SK-N-SH (cell line): Measurements from ENCODE around the gene MAN2A1. TPM values are rescaled to one million over a fixed set of nuclear protein-coding genes. Genes with fewer than 3 reads are reported as not detected.

ENCODE experiments used
- CTCF ChIA-PET: fragments of 300-600, 350-600 bp; formaldehyde crosslinking; extraction: SDS; loops from one replicate; lab custom pipeline; 2021; lab: Yijun Ruan, JAX
- POLR2A ChIA-PET: fragments of 350-600 bp; sonication (Branson Sonifier 250); formaldehyde crosslinking; extraction: SDS; loops from one replicate; lab custom pipeline; 2020; ENCODE audit warnings: antibody characterized with exemption, inconsistent platforms; lab: Yijun Ruan, JAX
- DNase-seq: peaks from one replicate; pipeline ENCODE4 v3.0.0; 2012
- H2AFZ ChIP-seq: fragments of 200-600 bp; sonication (generic); 2 replicates; pipeline ENCODE4 v1.8.1; 2016; ENCODE audit warnings: antibody characterized with exemption, mild to moderate bottlenecking, low read depth
- H3F3A ChIP-seq: fragments of 200-600 bp; sonication (generic); replicated peaks from 2 replicates; pipeline ENCODE3; 2016; ENCODE audit warnings: antibody characterized with exemption, mild to moderate bottlenecking; ENCODE audit not compliant: insufficient read depth
- H3K27ac ChIP-seq, 2 experiments: fragments of 200-500 bp in 1 of 2; fragments of 200-600 bp in 1 of 2; sonication (Bioruptor generic) in 1 of 2; sonication (generic), shearing (Covaris generic) in 1 of 2; 2 replicates each; pipeline versions ENCODE4 v1.5.1 to v1.6.1; 2014 to 2016; ENCODE audit warnings: low read depth in 2 of 2, inconsistent platforms in 1 of 2, low read length in 1 of 2, mild to moderate bottlenecking in 1 of 2, mixed read lengths in 1 of 2
- H3K27me3 ChIP-seq: fragments of 200-600 bp; sonication (generic), shearing (Covaris generic); 2 replicates; pipeline ENCODE4 v1.6.1; 2016; ENCODE audit warnings: mixed run types; ENCODE audit not compliant: insufficient read depth
- H3K36me3 ChIP-seq, 2 experiments: fragments of 200-500 bp in 1 of 2; fragments of 200-600 bp in 1 of 2; sonication (Bioruptor generic) in 1 of 2; sonication (generic) in 1 of 2; replicated peaks in 1 of 2; 2 replicates each; pipeline versions ENCODE3 to v1.5.1; 2014 to 2016; ENCODE audit warnings: low read length in 1 of 2, mild to moderate bottlenecking in 1 of 2; ENCODE audit not compliant: insufficient read depth in 2 of 2, control insufficient read depth in 1 of 2
- H3K4me1 ChIP-seq, 2 experiments: fragments of 200-500 bp in 1 of 2; fragments of 200-600 bp in 1 of 2; sonication (Bioruptor generic) in 1 of 2; sonication (generic), shearing (Covaris generic) in 1 of 2; 2 replicates each; pipeline versions ENCODE4 v1.5.1 to v1.6.1; 2014 to 2016; ENCODE audit warnings: low read depth in 1 of 2, low read length in 1 of 2, mixed run types in 1 of 2; ENCODE audit not compliant: insufficient read depth in 2 of 2, control insufficient read depth in 1 of 2
- H3K4me2 ChIP-seq: fragments of 200-600 bp; sonication (generic), shearing (Covaris generic); 2 replicates; pipeline ENCODE4 v1.6.1; 2017; ENCODE audit warnings: mixed run types
- H3K4me3 ChIP-seq, 2 experiments: fragments of 200-500 bp in 1 of 2; fragments of 200-600 bp in 1 of 2; sonication (Bioruptor generic) in 1 of 2; sonication (generic), shearing (Covaris generic) in 1 of 2; 2 replicates each; pipeline versions ENCODE4 v1.5.1 to v1.8.1; 2014 to 2016; ENCODE audit warnings: low read depth in 2 of 2, inconsistent platforms in 1 of 2, low read length in 1 of 2, mild to moderate bottlenecking in 1 of 2, mixed read lengths in 1 of 2, moderate library complexity in 1 of 2
- H3K79me2 ChIP-seq: fragments of 200-600 bp; sonication (generic); 2 replicates; pipeline ENCODE4 v1.8.1; 2017; ENCODE audit warnings: mild to moderate bottlenecking; ENCODE audit not compliant: insufficient read depth
- H3K9ac ChIP-seq: fragments of 200-600 bp; sonication (generic); 2 replicates; pipeline ENCODE4 v1.6.1; 2017; ENCODE audit warnings: mixed run types
- H3K9me2 ChIP-seq: fragments of 200-600 bp; sonication (generic); 2 replicates; pipeline ENCODE4 v1.6.1; 2017; ENCODE audit warnings: mixed run types
- H3K9me3 ChIP-seq: fragments of 200-600 bp; sonication (generic); 2 replicates; pipeline ENCODE4 v1.6.1; 2017; ENCODE audit warnings: mixed run types, mild to moderate bottlenecking, moderate library complexity
- H4K20me1 ChIP-seq: fragments of 200-600 bp; sonication (generic); 2 replicates; pipeline ENCODE4 v1.6.1; 2017; ENCODE audit warnings: mild to moderate bottlenecking, mixed run types; ENCODE audit not compliant: insufficient read depth
- CTCF ChIP-seq: fragments of 200-600 bp; sonication (generic); IDR thresholded peaks from 2 replicates; pipeline ENCODE4 v1.6.1; 2017; ENCODE audit warnings: antibody characterized with exemption, mild to moderate bottlenecking, moderate library complexity
- ELF1 ChIP-seq: IDR thresholded peaks from 2 replicates; pipeline ENCODE4 v1.4.0; 2012
- FOSL2 ChIP-seq: IDR thresholded peaks from 2 replicates; pipeline ENCODE4 v1.4.0; 2012; ENCODE audit warnings: low read depth, mild to moderate bottlenecking, moderate library complexity, borderline replicate concordance
- FOXJ3 ChIP-seq: sonication (generic); formaldehyde crosslinking; IDR thresholded peaks from 2 replicates; pipeline ENCODE4 v1.5.1; 2020; ENCODE audit warnings: mild to moderate bottlenecking, missing genetic modification reagents
- GABPA ChIP-seq: IDR thresholded peaks from 2 replicates; pipeline ENCODE4 v1.4.0; 2012; ENCODE audit warnings: low read depth, mild to moderate bottlenecking
- GATA2 ChIP-seq: sonication (generic); formaldehyde crosslinking; IDR thresholded peaks from 2 replicates; pipeline ENCODE4 v1.5.0; 2020; ENCODE audit warnings: mild to moderate bottlenecking, missing genetic modification reagents
- IRF3 ChIP-seq: fragments of 150-350 bp; IDR thresholded peaks from 2 replicates; pipeline ENCODE4 v1.6.1; 2016; ENCODE audit warnings: mild to moderate bottlenecking, low read depth, low read length
- JUND ChIP-seq: IDR thresholded peaks from 2 replicates; pipeline ENCODE4 v1.4.0; 2012
- MAX ChIP-seq: IDR thresholded peaks from 2 replicates; pipeline ENCODE4 v1.4.0; 2012; ENCODE audit warnings: low read depth
- MXI1 ChIP-seq: IDR thresholded peaks from 2 replicates; pipeline ENCODE4 v1.6.1; 2012; ENCODE audit warnings: mild to moderate bottlenecking, low read depth, low read length, improper control_type of control experiment
- NFIC ChIP-seq: IDR thresholded peaks from 2 replicates; pipeline ENCODE4 v1.4.0; 2012; ENCODE audit warnings: borderline replicate concordance
- PBX3 ChIP-seq: IDR thresholded peaks from 2 replicates; pipeline ENCODE4; 2012
- POLR2AphosphoS5 ChIP-seq: IDR thresholded peaks from 2 replicates; pipeline ENCODE4 v1.6.1; 2012; ENCODE audit warnings: low read depth, low read length
- RCOR1 ChIP-seq: fragments of 150-350 bp; IDR thresholded peaks from 2 replicates; pipeline ENCODE4 v1.6.1; 2017; ENCODE audit warnings: antibody characterized with exemption, low read length
- REST ChIP-seq: IDR thresholded peaks from 2 replicates; pipeline ENCODE4 v1.6.1; 2012; ENCODE audit warnings: mild to moderate bottlenecking, low read depth, low read length, moderate library complexity
- SMC3 ChIP-seq: IDR thresholded peaks from 2 replicates; pipeline ENCODE4 v1.6.1; 2012; ENCODE audit warnings: low read depth, low read length, improper control_type of control experiment
- USF1 ChIP-seq: IDR thresholded peaks from 2 replicates; pipeline ENCODE4 v1.4.0; 2012; ENCODE audit warnings: low read depth, borderline replicate concordance
- USF2 ChIP-seq: fragments of 150-350 bp; IDR thresholded peaks from 2 replicates; pipeline ENCODE4 v1.6.1; 2017; ENCODE audit warnings: antibody characterized with exemption, low read length, low read depth, borderline replicate concordance
- WGBS: methylation state at CpG from one replicate; pipeline ENCODE4 v1.1.6; 2017; ENCODE audit warnings: low lambda C conversion rate; 5-methylcytosine and 5-hydroxymethylcytosine counted together
- polyA plus RNA-seq, 3 experiments: library from polyadenylated mRNA; depleted of rRNA; stranded (reverse); fragments of >200 nt; gene quantifications; 2 replicates each; pipeline ENCODE4 v1.2.3, GENCODE V29; 2012

MAN2A1 gene
- polyA plus RNA-seq, 1 of the 3 experiments (the other 2 are of a cell fraction) = 19.7 TPM

- peaks cover 7% of the 10 kb centered on the region; the same call in 1 of the 2 replicates for H4K20me1 ChIP-seq
- H3K4me1 ChIP-seq = peaks cover 6 to 24% of the 10 kb centered on the region in 2 experiments; a peak in 3 of 4 replicates
- peaks cover 7% of the 10 kb centered on the region for H3F3A ChIP-seq
- no peak overlapping the region for H3K4me3 ChIP-seq
- no peaks in the 10 kb centered on the region for H3K36me3 ChIP-seq
- peak overlapping the region; percentile 16 to 61; a peak in 2 of 4 replicates for H3K27ac ChIP-seq
- H2AFZ ChIP-seq = no peak overlapping the region
- 100% methylated on average over 1 of the region's 1 CpG for WGBS
- H3K9me2 ChIP-seq = no peaks in the 10 kb centered on the region
- no peaks in the 10 kb centered on the region for H3K9me3 ChIP-seq
- no peak overlapping the region for H3K9ac ChIP-seq
- H3K4me2 ChIP-seq = no peak overlapping the region
- POLR2A ChIA-PET = no interaction called here
- no peak for DNase-seq
- CTCF ChIA-PET = no interaction called here
- peaks cover 61% of the 10 kb centered on the region; the same call in 1 of the 2 replicates for H3K79me2 ChIP-seq
- no peak for TF ChIP-seq MAX
- TF ChIP-seq GATA2 (CRISPR knock-in tag) = no peak
- no peaks in the 10 kb centered on the region for H3K27me3 ChIP-seq
These were observed 16.4 kb downstream of the MAN2A1 start for GRCh38 chr5:109706095-109706494.

- Histone ChIP-seq H3K36me3 (no peaks in the 10 kb centered on the region), H3K27me3 (no peaks in the 10 kb centered on the region), H3K79me2 (peaks cover 65% of the 10 kb centered on the region), H3K4me2 (no peak overlapping the region), H3K27ac (no peak overlapping the region), H2AFZ (no peak overlapping the region), H4K20me1 (no peaks in the 10 kb centered on the region; the same call in 1 of the 2 replicates), H3K4me1 (peaks cover 6 to 24% of the 10 kb centered on the region in 2 experiments; a peak in 3 of 4 replicates), H3K9me2 (no peaks in the 10 kb centered on the region), H3K4me3 (no peak overlapping the region), H3F3A (peaks cover 7% of the 10 kb centered on the region), H3K9ac (no peak overlapping the region), H3K9me3 (no peaks in the 10 kb centered on the region)
- 96% methylated on average over 2 of the region's 2 CpGs for WGBS
- DNase-seq = no peak
- TF ChIP-seq PBX3 (no peak), ELF1 (no peak), USF1 (no peak), POLR2AphosphoS5 (no peak), USF2 (no peak), FOXJ3 (no peak), SMC3 (no peak), CTCF (no peak), IRF3 (no peak), RCOR1 (no peak), FOSL2 (no peak), JUND (no peak), REST (no peak), MXI1 (no peak), NFIC (no peak), GABPA (no peak)
- CTCF ChIA-PET = no interaction called here
- POLR2A ChIA-PET = no interaction called here
These were observed 17.8 kb downstream of the MAN2A1 start for GRCh38 chr5:109707531-109707930.
